ENCODE data around the gene CCDC9.

Gene CCDC9

DNA sequence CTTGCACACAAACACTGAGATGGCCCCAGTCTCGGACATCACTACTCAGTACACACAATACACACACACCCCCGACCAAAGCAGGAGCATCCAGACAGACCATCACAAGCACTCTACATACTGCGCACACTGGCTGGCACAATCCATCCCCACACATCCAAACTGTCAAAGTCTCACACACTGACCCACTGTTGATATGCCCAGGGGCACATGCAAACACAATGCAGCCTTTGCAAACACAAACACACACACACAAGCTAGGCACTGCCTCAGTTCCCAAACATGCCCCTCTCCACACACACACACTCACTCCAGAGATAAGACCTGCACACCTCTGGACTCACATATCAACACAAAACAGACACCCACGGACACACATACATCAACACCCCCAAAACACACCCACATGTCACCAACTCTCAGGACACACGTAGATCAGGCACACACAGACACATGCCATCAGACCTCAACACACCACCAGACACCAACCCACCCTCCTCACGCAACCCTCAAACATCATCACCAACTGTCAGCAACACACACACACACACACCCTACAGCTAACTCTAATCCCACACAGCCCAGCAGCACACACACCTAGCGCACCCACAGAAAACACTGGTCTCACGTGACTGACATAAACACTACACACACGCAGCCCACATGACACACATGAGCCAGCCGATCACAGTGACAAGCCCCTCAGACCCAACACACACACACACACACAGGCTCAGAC is 27.2 kb upstream of the CCDC9 start:
- peak; percentile 33 to 39 for DNase-seq (ENCODE audit: low read depth in 2 of 2)
- TF ChIP-seq, protein P1, sequence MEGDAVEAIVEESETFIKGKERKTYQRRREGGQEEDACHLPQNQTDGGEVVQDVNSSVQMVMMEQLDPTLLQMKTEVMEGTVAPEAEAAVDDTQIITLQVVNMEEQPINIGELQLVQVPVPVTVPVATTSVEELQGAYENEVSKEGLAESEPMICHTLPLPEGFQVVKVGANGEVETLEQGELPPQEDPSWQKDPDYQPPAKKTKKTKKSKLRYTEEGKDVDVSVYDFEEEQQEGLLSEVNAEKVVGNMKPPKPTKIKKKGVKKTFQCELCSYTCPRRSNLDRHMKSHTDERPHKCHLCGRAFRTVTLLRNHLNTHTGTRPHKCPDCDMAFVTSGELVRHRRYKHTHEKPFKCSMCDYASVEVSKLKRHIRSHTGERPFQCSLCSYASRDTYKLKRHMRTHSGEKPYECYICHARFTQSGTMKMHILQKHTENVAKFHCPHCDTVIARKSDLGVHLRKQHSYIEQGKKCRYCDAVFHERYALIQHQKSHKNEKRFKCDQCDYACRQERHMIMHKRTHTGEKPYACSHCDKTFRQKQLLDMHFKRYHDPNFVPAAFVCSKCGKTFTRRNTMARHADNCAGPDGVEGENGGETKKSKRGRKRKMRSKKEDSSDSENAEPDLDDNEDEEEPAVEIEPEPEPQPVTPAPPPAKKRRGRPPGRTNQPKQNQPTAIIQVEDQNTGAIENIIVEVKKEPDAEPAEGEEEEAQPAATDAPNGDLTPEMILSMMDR (IDR thresholded peaks at IDR 0.05; ENCODE audit: low read depth, low read length): no peak
- peak overlapping the region; percentile 76 to 96 for H3K4me3 ChIP-seq (replicated peaks in 1 of 2; ENCODE audit: low read depth in 2 of 2, low read length in 2 of 2)

DNA sequence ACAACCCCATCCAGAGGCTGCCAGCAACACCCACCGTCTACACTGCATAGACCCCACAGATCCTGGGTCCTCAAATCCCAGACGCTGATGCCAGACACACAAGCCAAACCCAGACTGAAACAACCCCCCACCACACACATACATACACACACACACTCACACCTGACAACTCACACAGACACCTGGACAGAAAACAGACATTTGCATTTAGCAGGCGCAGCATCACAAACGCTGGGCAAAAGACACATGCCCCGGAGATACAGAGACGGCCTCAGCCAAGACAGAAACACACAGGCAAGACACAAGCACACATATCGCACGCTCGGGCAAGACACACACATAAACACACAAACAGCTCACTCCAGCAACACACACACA is 26.7 kb upstream of the CCDC9 start:
- TF ChIP-seq, protein P1 (IDR thresholded peaks at IDR 0.05; ENCODE audit: low read depth, low read length): no peak
- peak in 1 of 2 donors; percentile 41 for DNase-seq (ENCODE audit: low read depth in 2 of 2)
- H3K4me3 ChIP-seq (replicated peaks in 1 of 2; ENCODE audit: low read depth in 2 of 2, low read length in 2 of 2): peak overlapping the region; percentile 76 to 96

DNA sequence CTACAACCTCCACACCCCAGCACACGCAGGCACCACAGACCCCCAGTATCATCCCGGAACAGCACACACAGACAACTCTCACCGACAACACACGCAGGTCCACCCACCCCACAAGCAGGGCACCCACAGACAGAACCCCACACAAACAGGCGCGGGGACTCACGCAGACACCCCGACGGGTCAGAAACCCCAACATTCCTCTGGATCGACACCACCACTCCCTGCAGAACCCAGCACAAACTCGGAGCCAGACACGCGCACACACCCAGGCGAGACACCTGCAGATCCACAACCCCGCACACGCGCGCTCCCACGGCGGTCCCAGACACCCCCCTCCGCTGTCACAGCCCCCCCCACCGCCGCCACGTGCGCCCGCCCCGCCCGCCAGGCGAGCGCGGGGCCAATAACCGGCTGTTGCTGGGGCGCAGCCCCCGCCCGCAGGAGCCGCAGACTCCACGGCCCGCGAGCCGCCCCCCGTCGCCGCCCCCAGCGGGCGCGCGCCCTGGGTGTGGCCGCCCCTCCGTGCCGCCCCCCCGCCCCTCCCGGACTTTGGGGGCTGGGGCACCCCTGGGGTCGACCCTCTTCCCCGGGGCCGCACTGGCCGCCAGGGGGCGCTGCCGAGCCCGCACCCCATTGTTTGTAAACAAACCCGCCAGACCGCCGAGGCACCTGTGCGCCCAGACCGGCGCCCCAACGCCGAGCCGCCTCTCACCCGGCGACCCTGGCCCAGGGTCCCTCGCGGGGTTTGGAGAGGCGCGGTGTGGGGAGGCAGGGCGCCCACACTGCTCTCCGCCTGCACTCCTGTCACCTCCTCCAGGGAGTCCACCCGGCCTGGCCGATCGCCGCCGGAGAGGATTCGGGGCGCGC is 26.0 kb upstream of the CCDC9 start:
- H3K4me3 ChIP-seq (replicated peaks in 1 of 2; ENCODE audit: low read depth in 2 of 2, low read length in 2 of 2): peak overlapping the region; percentile 83 to 96
- DNase-seq (ENCODE audit: low read depth in 2 of 2): peak; percentile 47 to 54
- TF ChIP-seq, protein P1 (IDR thresholded peaks at IDR 0.05; ENCODE audit: low read depth, low read length): peak; percentile 56

DNA sequence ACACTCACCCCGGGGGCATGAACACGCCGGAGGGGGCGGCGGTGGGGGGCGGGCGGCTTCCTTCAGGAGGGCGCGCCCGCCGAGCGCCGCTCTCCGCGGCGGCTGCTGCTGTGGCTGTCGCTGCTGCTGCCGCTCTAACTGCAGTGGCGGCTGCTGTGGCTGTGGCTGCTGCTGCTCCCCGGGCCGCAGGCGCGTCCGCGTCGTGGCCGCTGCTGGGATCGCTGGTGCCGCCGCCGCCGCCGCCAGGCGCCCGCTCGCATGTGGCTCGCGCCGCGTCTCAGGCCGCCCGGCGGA is 25.5 kb upstream of the CCDC9 start, which contains the start of gene BBC3:
Gene BBC3 (minus strand): TSS at position 279 of the 294 bp plus-strand sequence. CDS start 2,768 bp downstream, outside the sequence.
- TF ChIP-seq, protein P1 (IDR thresholded peaks at IDR 0.05; ENCODE audit: low read depth, low read length): no peak
- peak within 1 kb of the TSS; percentile 83 to 96 for H3K4me3 ChIP-seq (replicated peaks in 1 of 2; ENCODE audit: low read depth in 2 of 2, low read length in 2 of 2)
- no peak for DNase-seq (ENCODE audit: low read depth in 2 of 2)

DNA sequence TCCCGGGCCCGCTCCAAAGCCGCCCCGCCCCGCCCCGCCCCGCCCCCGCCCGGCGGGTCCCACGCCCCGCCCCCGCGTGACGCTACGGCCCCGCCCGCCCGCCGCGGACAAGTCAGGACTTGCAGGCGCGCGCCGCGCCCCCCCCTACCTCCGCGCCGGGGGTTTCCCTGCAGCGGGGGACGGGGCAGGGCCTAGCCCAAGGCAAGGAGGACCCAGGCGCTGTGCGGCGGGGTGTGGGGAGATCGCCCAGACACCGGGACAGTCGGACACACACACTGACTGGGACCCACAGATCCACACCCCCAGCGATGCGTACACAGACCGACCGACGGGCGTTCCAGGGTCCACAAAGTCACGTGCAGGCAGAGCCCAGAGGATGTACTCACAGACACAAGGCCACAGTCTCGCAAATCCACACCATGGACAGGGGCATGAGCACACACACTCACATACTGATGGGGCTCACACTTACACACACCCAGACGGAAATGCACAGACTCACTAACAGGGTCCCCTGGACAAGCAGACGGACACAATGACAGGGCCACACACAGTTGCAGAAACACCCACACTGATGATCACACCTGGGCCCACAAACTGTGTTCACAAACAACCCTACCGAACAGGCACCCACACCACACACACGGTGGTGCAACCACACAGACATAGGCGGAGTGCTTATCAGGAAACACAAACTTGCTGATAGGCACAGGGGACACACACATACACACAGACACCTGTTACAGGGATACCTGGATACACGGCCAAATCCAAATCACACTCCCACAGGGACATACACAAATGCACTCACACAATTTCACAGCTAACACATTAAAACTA is 24.9 kb upstream of the CCDC9 start:
- TF ChIP-seq, protein P1 (IDR thresholded peaks at IDR 0.05; ENCODE audit: low read depth, low read length): no peak
- peak overlapping the region; percentile 41 to 96 for H3K4me3 ChIP-seq (replicated peaks in 1 of 2; ENCODE audit: low read depth in 2 of 2, low read length in 2 of 2)
- DNase-seq (ENCODE audit: low read depth in 2 of 2): peak; percentile 87 to 90

DNA sequence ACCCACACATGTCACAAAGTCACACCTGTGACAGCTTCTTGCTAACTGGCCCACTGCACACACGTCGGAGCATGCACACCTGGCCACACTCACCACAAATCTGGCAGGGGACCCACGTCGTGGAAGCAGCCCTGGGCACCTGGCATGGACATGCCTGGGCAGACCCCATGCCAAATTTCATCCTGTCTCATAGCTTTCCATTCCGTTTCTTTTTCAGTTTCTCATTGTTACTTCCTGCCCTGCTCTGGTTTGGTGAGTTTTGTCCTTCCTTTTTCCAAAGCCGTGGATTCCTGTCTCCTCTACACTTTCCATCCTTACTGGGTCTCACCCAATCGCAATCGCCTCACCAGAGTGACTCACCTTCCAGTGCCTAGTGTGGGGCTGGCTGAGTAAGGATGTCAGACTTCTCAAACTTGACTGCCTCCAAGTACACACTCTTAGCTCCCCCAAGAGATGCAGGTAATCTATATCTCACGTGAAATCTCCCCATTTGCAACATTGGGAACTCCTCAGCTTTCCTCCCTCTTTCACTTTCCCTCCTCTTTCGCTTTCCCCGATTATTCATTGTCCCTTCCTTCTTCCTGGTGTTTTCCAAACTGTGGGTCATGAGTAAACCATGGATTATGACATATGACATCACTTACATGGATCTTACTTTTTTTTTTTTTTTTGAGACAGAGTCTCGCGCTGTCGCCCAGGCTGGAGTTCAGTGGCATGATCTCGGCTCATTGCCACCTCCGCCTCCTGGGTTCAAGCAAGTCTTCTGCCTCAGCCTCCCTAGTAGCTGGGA is 23.7 kb upstream of the CCDC9 start:
- DNase-seq (ENCODE audit: low read depth in 2 of 2): peak; percentile 52 to 81
- peak overlapping the region; percentile 8 to 63 for H3K4me3 ChIP-seq (replicated peaks in 1 of 2; ENCODE audit: low read depth in 2 of 2, low read length in 2 of 2)
- TF ChIP-seq, protein P1 (IDR thresholded peaks at IDR 0.05; ENCODE audit: low read depth, low read length): no peak

Data from cardiac fibroblast (primary cell).